ENCODE results near the gene IGDCC3.
"Not testable (repeated sequence)": the region's sequence is repeated elsewhere in the genome, so short reads cannot be mapped to it uniquely, and the experiment has no call there.

The IGDCC3 gene

GRCh38 chr15:65406424-65407000 is 28.7 kb upstream of the IGDCC3 start:
- DNase-seq (ENCODE audit: low read depth): no peak

- no peak for DNase-seq (ENCODE audit: low read depth)
Observed at GRCh38 chr15:65405791-65406423, 28.1 kb upstream of the IGDCC3 start.

GRCh38 chr15:65404186-65404872 is 26.5 kb upstream of the IGDCC3 start:
- no peak for DNase-seq (ENCODE audit: low read depth)

GRCh38 chr15:65402961-65403360 is 25.2 kb upstream of the IGDCC3 start:
- no peak for DNase-seq (ENCODE audit: low read depth)

GRCh38 chr15:65401611-65402240 is 23.9 kb upstream of the IGDCC3 start:
- no peak for DNase-seq (ENCODE audit: low read depth)

- peak; percentile 58 for DNase-seq (ENCODE audit: low read depth)
Observed at GRCh38 chr15:65400760-65401610, 23.2 kb upstream of the IGDCC3 start.

- no peak for DNase-seq (ENCODE audit: low read depth)
Observed at GRCh38 chr15:65399997-65400396, 22.2 kb upstream of the IGDCC3 start.

- no peak for DNase-seq (ENCODE audit: low read depth)
Observed at GRCh38 chr15:65399001-65399706, 21.4 kb upstream of the IGDCC3 start.

GRCh38 chr15:65398486-65398885 is 20.7 kb upstream of the IGDCC3 start:
- DNase-seq (ENCODE audit: low read depth): not testable (repeated sequence)

- DNase-seq (ENCODE audit: low read depth): no peak
Observed at GRCh38 chr15:65396965-65397317, 19.1 kb upstream of the IGDCC3 start.

- DNase-seq (ENCODE audit: low read depth): no peak
Observed at GRCh38 chr15:65396283-65396964, 18.6 kb upstream of the IGDCC3 start.

- no peak for DNase-seq (ENCODE audit: low read depth)
Observed at GRCh38 chr15:65395567-65396202, 17.9 kb upstream of the IGDCC3 start.

- DNase-seq (ENCODE audit: low read depth): no peak
Observed at GRCh38 chr15:65394936-65395335, 17.1 kb upstream of the IGDCC3 start.

- DNase-seq (ENCODE audit: low read depth): no peak
Observed at GRCh38 chr15:65394280-65394789, 16.5 kb upstream of the IGDCC3 start.

GRCh38 chr15:65393557-65393956 is 15.8 kb upstream of the IGDCC3 start:
- no peak for DNase-seq (ENCODE audit: low read depth)

GRCh38 chr15:65393091-65393490 is 15.3 kb upstream of the IGDCC3 start:
- no peak for DNase-seq (ENCODE audit: low read depth)

GRCh38 chr15:65392368-65392767 is 14.6 kb upstream of the IGDCC3 start:
- DNase-seq (ENCODE audit: low read depth): no peak

- no peak for DNase-seq (ENCODE audit: low read depth)
Observed at GRCh38 chr15:65391732-65392131, 13.9 kb upstream of the IGDCC3 start.

GRCh38 chr15:65390447-65390846 is 12.6 kb upstream of the IGDCC3 start:
- DNase-seq (ENCODE audit: low read depth): no peak

GRCh38 chr15:65389226-65389625 is 11.4 kb upstream of the IGDCC3 start:
- DNase-seq (ENCODE audit: low read depth): no peak
